Subcutaneous abdominal adipose tissue (tissue), 5 donors: Measurements from ENCODE around the gene UBR3.
"Not testable (repeated sequence)": the region's sequence is repeated elsewhere in the genome, so short reads cannot be mapped to it uniquely, and the experiment has no call there.

Experiments used
- H3K27ac ChIP-seq: one replicate; pipeline ENCODE4 v1.7.0; 2013; ENCODE audit warnings: low read depth, mild to moderate bottlenecking, inconsistent platforms, low read length, moderate library complexity
- H3K27me3 ChIP-seq, 5 donors: one replicate each; pipeline ENCODE4 v1.7.0; 2013; ENCODE audit warnings: low read length in 5 of 5, inconsistent platforms in 1 of 5; ENCODE audit not compliant: control insufficient read depth in 5 of 5, insufficient read depth in 4 of 5
- H3K36me3 ChIP-seq, 5 donors: one replicate each; pipeline ENCODE4 v1.7.0; 2013; ENCODE audit warnings: low read length in 5 of 5; ENCODE audit not compliant: control insufficient read depth in 5 of 5, insufficient read depth in 5 of 5
- H3K4me1 ChIP-seq, 5 donors: one replicate each; pipeline ENCODE4 v1.7.0; 2013; ENCODE audit warnings: low read length in 5 of 5, mild to moderate bottlenecking in 3 of 5, moderate library complexity in 1 of 5; ENCODE audit not compliant: control insufficient read depth in 5 of 5, insufficient read depth in 5 of 5
- H3K4me3 ChIP-seq, 5 donors: one replicate each; pipeline ENCODE4 v1.7.0; 2013; ENCODE audit warnings: low read length in 5 of 5, low read depth in 1 of 5
- H3K9ac ChIP-seq, 5 donors: one replicate each; pipeline ENCODE4 v1.7.0; 2013; ENCODE audit warnings: low read length in 5 of 5, mild to moderate bottlenecking in 4 of 5, moderate library complexity in 3 of 5
- H3K9me3 ChIP-seq, 5 donors: one replicate each; pipeline ENCODE4 v1.7.0; 2013; ENCODE audit warnings: low read length in 5 of 5; ENCODE audit not compliant: control insufficient read depth in 5 of 5
- donor health status: healthy.
- donor health status: healthy.
- donor health status: healthy.
- donor health status: healthy.
- donor health status: healthy.

UBR3 gene

GRCh38 chr2:169891593-169892298 lies 64.5 kb downstream of the UBR3 start:
- Histone ChIP-seq H3K9ac (peak overlapping the region in 1 of 5 donors; percentile 20), H3K36me3 (peaks cover 4 to 16% (median 7%) of the 10 kb centered on the region in 5 donors), H3K27me3 (no peaks in the 10 kb centered on the region), H3K4me3 (no peak overlapping the region), H3K9me3 (no peaks in the 10 kb centered on the region), H3K27ac (no peak overlapping the region), H3K4me1 (peaks cover 0 to 24% (median 6%) of the 10 kb centered on the region in 5 donors)

DNA sequence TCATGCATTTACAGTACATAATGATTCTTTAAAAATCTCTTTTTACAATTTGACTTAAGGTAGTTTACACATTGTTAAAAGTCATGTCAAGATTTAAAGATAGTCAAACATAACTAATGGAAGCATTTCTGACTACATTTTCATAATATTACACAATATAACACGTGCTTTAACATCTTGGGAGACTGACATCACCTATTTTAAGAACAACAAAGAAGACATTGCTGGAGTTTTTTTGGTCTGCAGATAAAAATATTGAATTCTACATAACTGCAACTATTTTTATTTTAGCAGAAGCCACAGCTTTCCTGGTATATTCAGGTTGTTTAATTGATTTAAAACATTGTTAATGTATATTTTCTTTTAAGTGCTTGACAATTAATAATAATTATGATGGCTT lies 65.7 kb downstream of the UBR3 start:
- Histone ChIP-seq H3K9ac (no peak overlapping the region), H3K36me3 (peaks cover 5 to 18% (median 10%) of the 10 kb centered on the region in 5 donors), H3K4me1 (peaks cover 0 to 20% (median 6%) of the 10 kb centered on the region in 5 donors), H3K9me3 (no peaks in the 10 kb centered on the region), H3K27me3 (no peaks in the 10 kb centered on the region), H3K27ac (no peak overlapping the region), H3K4me3 (no peak overlapping the region)

DNA sequence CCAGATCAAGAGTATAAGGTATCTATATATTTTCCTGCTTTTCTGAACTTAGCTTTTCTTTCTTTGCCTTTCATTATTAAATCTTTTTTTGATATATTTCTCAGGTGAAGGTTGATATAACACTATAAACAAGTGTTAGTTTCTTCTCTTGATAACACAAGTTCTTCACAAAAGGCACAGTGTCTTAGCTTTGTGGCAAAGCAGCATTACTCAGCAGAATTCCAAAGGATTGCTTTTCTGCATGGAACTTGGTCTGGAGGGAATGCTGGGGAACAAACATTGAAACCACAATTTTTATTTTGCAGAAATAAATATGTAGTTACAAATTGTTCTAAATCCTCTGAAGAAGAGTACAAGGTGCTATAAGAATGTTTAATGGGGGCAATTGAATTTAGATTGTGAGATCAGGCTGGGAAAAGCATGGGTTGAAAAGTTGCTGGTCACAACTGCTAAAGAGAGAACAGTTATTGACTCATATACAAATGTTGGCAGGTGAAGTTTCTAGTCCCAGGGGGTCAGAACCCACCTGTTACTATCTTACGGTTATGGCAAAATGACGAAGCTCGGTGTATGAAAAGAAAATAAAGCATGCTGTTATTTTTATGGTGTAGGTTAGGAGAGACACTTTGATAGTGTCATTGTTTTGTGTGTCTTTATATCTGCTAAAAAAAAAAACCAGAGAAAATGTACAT lies 68.2 kb downstream of the UBR3 start:
- Histone ChIP-seq H3K9me3 (no peaks in the 10 kb centered on the region), H3K4me3 (no peak overlapping the region), H3K4me1 (peaks cover 0 to 20% (median 6%) of the 10 kb centered on the region in 5 donors), H3K27me3 (no peaks in the 10 kb centered on the region), H3K36me3 (peaks cover 8 to 21% (median 14%) of the 10 kb centered on the region in 5 donors), H3K27ac (no peak overlapping the region), H3K9ac (no peak overlapping the region)

DNA sequence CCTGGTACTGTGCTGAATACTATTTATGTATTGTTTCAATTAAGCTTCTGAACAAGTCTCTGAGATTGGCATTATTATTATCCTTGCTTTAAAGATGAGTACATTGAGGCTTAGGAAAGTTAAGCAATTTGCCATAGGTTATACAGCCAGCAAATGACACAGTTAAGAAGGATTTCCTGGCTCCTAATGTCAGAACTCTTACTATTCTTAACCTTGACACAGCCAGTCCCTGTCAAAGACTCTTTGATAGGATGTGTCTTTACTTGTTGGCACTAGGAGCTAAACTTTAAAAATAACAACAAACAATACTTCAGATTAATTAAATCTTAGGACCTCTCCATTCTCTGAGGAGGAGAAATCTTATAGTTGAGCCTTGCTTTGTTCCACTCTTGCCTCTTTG lies 70.6 kb downstream of the UBR3 start:
- no peak overlapping the region for H3K27ac ChIP-seq
- no peak overlapping the region for H3K9ac ChIP-seq
- no peak overlapping the region for H3K4me3 ChIP-seq
- H3K27me3 ChIP-seq: no peaks in the 10 kb centered on the region
- no peaks in the 10 kb centered on the region for H3K9me3 ChIP-seq
- peaks cover 8 to 25% (median 21%) of the 10 kb centered on the region in 5 donors for H3K36me3 ChIP-seq
- peaks cover 0 to 10% (median 0%) of the 10 kb centered on the region in 5 donors for H3K4me1 ChIP-seq

DNA sequence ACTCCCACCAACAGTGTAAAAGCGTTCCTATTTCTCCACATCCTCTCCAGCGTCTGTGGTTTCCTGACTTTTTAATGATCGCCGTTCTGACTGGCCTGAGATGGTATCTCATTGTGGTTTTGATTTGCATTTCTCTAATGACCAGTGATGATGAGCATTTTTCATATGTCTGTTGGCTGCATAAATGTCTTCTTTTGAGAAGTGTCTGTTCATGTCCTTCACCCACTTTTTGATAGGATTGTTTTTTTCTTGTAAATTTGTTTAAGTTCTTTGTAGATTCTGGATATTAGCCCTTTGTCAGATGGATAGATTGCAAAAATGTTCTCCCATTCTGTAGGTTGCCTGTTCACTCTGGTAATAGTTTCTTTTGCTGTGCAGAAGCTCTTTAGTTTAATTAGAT lies 72.8 kb downstream of the UBR3 start:
- H3K9me3 ChIP-seq, H3K9ac ChIP-seq, H3K27me3 ChIP-seq, H3K27ac ChIP-seq, H3K4me3 ChIP-seq, H3K4me1 ChIP-seq: not testable (repeated sequence)
- H3K36me3 ChIP-seq: peaks cover 8 to 23% (median 18%) of the 10 kb centered on the region in 5 donors

GRCh38 chr2:169900686-169901085 lies 73.4 kb downstream of the UBR3 start:
- peaks cover 3 to 25% (median 12%) of the 10 kb centered on the region in 5 donors for H3K36me3 ChIP-seq

DNA sequence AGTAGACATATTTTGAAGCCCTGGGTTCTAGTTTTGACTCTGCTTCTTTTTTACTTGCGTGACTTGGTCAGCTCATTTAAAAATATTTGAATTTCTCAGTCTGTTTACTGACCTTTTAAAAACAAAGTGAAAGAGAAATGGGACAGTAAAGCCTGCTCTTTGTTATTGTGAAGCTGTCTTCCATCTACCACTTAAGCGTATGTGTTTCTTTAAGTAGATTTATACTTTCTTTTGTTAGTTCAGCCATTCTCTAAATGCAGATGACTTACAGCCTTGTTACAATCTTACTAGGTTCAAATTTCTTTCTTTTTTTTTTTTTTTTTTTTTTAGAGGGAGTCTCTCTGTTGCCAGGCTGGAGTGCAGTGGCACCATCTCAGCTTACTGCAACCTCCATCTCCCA lies 79.5 kb downstream of the UBR3 start:
- H3K27ac ChIP-seq: no peak overlapping the region
- H3K27me3 ChIP-seq: no peaks in the 10 kb centered on the region
- peaks cover 13 to 32% (median 16%) of the 10 kb centered on the region in 5 donors for H3K36me3 ChIP-seq
- H3K4me1 ChIP-seq: no peaks in the 10 kb centered on the region
- H3K9me3 ChIP-seq: no peaks in the 10 kb centered on the region
- H3K4me3 ChIP-seq: no peak overlapping the region
- H3K9ac ChIP-seq: no peak overlapping the region

More at GRCh38 chr2:169900686-169901085, 73.4 kb downstream of the UBR3 start:
- Histone ChIP-seq H3K9ac (no peak overlapping the region), H3K4me1 (no peaks in the 10 kb centered on the region), H3K27me3 (no peaks in the 10 kb centered on the region), H3K27ac (no peak overlapping the region), H3K9me3 (no peaks in the 10 kb centered on the region), H3K4me3 (no peak overlapping the region)

DNA sequence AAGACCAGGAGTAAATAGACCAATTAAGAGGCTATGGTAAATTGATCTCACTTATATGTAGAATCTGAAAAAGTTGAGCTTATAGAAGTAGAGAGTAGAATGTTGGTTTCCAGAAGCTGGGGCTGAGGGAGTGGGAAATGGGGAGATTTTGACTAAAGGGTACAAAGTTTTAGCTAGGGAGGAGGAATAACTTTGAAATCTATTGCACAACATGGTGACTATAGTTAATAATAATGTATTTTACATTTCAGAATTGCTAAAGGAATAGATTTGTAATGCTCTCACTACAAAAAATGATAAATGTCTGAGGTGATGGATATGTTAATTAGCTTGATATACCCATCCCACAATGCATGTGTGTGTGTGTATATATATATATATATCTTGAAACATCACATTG lies 82.1 kb downstream of the UBR3 start:
- Histone ChIP-seq H3K4me1 (no peaks in the 10 kb centered on the region), H3K9me3 (no peaks in the 10 kb centered on the region), H3K36me3 (peaks cover 10 to 32% (median 21%) of the 10 kb centered on the region in 5 donors), H3K4me3 (no peak overlapping the region), H3K27ac (no peak overlapping the region), H3K27me3 (no peaks in the 10 kb centered on the region), H3K9ac (no peak overlapping the region)

GRCh38 chr2:169910109-169910799 lies 83.0 kb downstream of the UBR3 start:
- H3K9ac ChIP-seq: no peak overlapping the region
- no peaks in the 10 kb centered on the region for H3K4me1 ChIP-seq
- H3K27ac ChIP-seq: no peak overlapping the region
- no peaks in the 10 kb centered on the region for H3K27me3 ChIP-seq
- no peak overlapping the region for H3K4me3 ChIP-seq
- H3K9me3 ChIP-seq: no peaks in the 10 kb centered on the region
- H3K36me3 ChIP-seq: peaks cover 15 to 36% (median 25%) of the 10 kb centered on the region in 5 donors

GRCh38 chr2:169911119-169911518 lies 83.9 kb downstream of the UBR3 start:
- Histone ChIP-seq H3K36me3 (peaks cover 14 to 35% (median 23%) of the 10 kb centered on the region in 5 donors), H3K4me3 (no peak overlapping the region), H3K27me3 (no peaks in the 10 kb centered on the region), H3K9me3 (no peaks in the 10 kb centered on the region), H3K9ac (no peak overlapping the region), H3K27ac (no peak overlapping the region), H3K4me1 (no peaks in the 10 kb centered on the region)
